ENCODE results near the gene NIPA2. TPM values are rescaled to one million over a fixed set of nuclear protein-coding genes. Genes with fewer than 3 reads are reported as not detected.

Gene NIPA2
- total and polyA plus RNA-seq, 2 of the 8 experiments (the other 6 are each of a cell fraction or from before 2014, with no cell fraction given): 38.5 to 81.7 TPM

DNA sequence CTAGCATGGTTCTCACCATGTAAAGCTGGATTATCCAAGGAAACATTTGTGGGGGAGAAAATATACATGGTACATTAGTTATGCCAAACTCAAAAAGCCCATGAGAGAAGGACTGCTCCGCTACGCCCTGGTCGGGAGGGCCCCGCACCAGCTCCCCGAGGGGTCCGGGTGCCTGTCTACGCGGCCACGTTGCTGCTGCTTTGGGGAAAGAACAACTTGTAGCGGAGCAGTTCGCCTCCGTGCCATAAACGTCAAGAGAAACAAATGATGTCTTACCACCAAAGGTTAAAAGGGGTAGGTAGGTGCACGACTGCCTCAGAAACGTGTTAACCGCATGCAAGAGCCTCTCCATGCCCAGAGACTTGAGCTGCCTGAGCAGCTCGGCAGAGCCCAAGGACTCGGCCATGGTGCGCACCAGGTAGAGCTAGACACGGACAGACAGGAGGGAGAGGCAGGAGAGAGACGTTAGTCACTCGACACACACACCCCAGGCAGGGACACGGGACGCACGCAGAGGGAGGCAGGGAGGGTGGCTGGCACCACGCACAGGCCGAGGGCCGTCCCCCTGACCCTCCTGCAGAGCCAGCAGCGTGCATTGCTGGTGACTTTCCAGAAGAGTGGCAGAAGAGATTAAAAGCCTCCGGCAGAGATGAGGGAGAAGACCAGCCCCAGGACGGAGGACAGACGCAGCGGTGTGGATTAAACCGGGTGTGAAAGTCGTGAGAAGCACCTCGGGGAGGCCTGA lies 78.3 kb downstream of the NIPA2 start (continued):
- TF ChIP-seq, protein P1, sequence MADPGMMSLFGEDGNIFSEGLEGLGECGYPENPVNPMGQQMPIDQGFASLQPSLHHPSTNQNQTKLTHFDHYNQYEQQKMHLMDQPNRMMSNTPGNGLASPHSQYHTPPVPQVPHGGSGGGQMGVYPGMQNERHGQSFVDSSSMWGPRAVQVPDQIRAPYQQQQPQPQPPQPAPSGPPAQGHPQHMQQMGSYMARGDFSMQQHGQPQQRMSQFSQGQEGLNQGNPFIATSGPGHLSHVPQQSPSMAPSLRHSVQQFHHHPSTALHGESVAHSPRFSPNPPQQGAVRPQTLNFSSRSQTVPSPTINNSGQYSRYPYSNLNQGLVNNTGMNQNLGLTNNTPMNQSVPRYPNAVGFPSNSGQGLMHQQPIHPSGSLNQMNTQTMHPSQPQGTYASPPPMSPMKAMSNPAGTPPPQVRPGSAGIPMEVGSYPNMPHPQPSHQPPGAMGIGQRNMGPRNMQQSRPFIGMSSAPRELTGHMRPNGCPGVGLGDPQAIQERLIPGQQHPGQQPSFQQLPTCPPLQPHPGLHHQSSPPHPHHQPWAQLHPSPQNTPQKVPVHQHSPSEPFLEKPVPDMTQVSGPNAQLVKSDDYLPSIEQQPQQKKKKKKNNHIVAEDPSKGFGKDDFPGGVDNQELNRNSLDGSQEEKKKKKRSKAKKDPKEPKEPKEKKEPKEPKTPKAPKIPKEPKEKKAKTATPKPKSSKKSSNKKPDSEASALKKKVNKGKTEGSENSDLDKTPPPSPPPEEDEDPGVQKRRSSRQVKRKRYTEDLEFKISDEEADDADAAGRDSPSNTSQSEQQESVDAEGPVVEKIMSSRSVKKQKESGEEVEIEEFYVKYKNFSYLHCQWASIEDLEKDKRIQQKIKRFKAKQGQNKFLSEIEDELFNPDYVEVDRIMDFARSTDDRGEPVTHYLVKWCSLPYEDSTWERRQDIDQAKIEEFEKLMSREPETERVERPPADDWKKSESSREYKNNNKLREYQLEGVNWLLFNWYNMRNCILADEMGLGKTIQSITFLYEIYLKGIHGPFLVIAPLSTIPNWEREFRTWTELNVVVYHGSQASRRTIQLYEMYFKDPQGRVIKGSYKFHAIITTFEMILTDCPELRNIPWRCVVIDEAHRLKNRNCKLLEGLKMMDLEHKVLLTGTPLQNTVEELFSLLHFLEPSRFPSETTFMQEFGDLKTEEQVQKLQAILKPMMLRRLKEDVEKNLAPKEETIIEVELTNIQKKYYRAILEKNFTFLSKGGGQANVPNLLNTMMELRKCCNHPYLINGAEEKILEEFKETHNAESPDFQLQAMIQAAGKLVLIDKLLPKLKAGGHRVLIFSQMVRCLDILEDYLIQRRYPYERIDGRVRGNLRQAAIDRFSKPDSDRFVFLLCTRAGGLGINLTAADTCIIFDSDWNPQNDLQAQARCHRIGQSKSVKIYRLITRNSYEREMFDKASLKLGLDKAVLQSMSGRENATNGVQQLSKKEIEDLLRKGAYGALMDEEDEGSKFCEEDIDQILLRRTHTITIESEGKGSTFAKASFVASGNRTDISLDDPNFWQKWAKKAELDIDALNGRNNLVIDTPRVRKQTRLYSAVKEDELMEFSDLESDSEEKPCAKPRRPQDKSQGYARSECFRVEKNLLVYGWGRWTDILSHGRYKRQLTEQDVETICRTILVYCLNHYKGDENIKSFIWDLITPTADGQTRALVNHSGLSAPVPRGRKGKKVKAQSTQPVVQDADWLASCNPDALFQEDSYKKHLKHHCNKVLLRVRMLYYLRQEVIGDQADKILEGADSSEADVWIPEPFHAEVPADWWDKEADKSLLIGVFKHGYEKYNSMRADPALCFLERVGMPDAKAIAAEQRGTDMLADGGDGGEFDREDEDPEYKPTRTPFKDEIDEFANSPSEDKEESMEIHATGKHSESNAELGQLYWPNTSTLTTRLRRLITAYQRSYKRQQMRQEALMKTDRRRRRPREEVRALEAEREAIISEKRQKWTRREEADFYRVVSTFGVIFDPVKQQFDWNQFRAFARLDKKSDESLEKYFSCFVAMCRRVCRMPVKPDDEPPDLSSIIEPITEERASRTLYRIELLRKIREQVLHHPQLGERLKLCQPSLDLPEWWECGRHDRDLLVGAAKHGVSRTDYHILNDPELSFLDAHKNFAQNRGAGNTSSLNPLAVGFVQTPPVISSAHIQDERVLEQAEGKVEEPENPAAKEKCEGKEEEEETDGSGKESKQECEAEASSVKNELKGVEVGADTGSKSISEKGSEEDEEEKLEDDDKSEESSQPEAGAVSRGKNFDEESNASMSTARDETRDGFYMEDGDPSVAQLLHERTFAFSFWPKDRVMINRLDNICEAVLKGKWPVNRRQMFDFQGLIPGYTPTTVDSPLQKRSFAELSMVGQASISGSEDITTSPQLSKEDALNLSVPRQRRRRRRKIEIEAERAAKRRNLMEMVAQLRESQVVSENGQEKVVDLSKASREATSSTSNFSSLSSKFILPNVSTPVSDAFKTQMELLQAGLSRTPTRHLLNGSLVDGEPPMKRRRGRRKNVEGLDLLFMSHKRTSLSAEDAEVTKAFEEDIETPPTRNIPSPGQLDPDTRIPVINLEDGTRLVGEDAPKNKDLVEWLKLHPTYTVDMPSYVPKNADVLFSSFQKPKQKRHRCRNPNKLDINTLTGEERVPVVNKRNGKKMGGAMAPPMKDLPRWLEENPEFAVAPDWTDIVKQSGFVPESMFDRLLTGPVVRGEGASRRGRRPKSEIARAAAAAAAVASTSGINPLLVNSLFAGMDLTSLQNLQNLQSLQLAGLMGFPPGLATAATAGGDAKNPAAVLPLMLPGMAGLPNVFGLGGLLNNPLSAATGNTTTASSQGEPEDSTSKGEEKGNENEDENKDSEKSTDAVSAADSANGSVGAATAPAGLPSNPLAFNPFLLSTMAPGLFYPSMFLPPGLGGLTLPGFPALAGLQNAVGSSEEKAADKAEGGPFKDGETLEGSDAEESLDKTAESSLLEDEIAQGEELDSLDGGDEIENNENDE (IDR thresholded peaks at IDR 0.05; ENCODE audit: insufficient replicate concordance, low read length): no peak

Data from H1 (cell line).